Kidney (tissue), 14 donors: ENCODE results near the gene POLD3. TPM values are rescaled to one million over a fixed set of nuclear protein-coding genes. Genes with fewer than 3 reads are reported as not detected.

Experiments
- DNase-seq, 5 donors: peaks; one replicate each; pipeline ENCODE4 v3.0.0-alpha.2; 2013 to 2020
- FAIRE-seq: peaks from 2 replicates; lab custom pipeline; 2012; peaks lifted over from hg19 to GRCh38; lab: Jason Lieb, UNC
- H3K27ac ChIP-seq, 2 donors: one replicate each; pipeline ENCODE4 v1.7.0; 2013; ENCODE audit warnings: low read depth in 2 of 2, low read length in 2 of 2, inconsistent platforms in 1 of 2
- H3K27me3 ChIP-seq: one replicate; pipeline ENCODE4 v1.7.1; 2013; ENCODE audit warnings: low read length, inconsistent platforms; ENCODE audit not compliant: control insufficient read depth, insufficient read depth
- H3K36me3 ChIP-seq, 3 donors: one replicate each; pipeline versions ENCODE4 v1.7.0 to v1.7.1; 2013; ENCODE audit warnings: low read length in 3 of 3, control low read depth in 1 of 3, inconsistent platforms in 1 of 3; ENCODE audit not compliant: insufficient read depth in 3 of 3, control insufficient read depth in 2 of 3
- H3K4me1 ChIP-seq, 3 donors: one replicate each; pipeline versions ENCODE4 v1.7.0 to v1.7.1; 2013; ENCODE audit warnings: low read length in 3 of 3, inconsistent platforms in 1 of 3, low read depth in 1 of 3; ENCODE audit not compliant: control insufficient read depth in 2 of 3, insufficient read depth in 2 of 3
- H3K4me3 ChIP-seq, 3 donors: one replicate each; pipeline versions ENCODE4 v1.7.0 to v1.8.1; 2013; ENCODE audit warnings: low read length in 3 of 3, control low read depth in 1 of 3, inconsistent platforms in 1 of 3
- H3K9ac ChIP-seq, 3 donors: one replicate each; pipeline versions ENCODE4 v1.7.0 to v1.7.1; 2013; ENCODE audit warnings: low read length in 3 of 3, control low read depth in 1 of 3, inconsistent platforms in 1 of 3
- H3K9me3 ChIP-seq, 3 donors: one replicate each; pipeline versions ENCODE4 v1.7.0 to v1.7.1; 2013; ENCODE audit warnings: low read length in 3 of 3, control low read depth in 1 of 3, inconsistent platforms in 1 of 3; ENCODE audit not compliant: control insufficient read depth in 2 of 3, insufficient read depth in 1 of 3
- CTCF ChIP-seq: IDR thresholded peaks from 3 replicates; pipeline ENCODE4 v1.5.1; 2012; ENCODE audit warnings: mild to moderate bottlenecking, moderate library complexity, borderline replicate concordance; ENCODE audit not compliant: insufficient read depth; ENCODE audit errors: extremely low read depth
- intact Hi-C: fragments of 100-400 bp; cut with DNase I; formaldehyde crosslinking; loops from one replicate; pipeline ENCODE4 v1.11.1; 2022
- polyA plus RNA-seq: library from polyadenylated mRNA; stranded (reverse); fragments of 350-450 nt; fragmentation: Illumina TruSeq; extraction: RNeasy Lipid Tissue Mini Kit (QIAGEN cat#74804); gene quantifications from one replicate; pipeline ENCODE4 v1.2.3, GENCODE V29; 2014; ENCODE audit warnings: low read depth, low replicate concordance; ENCODE audit not compliant: insufficient read depth
- total RNA-seq: library from RNA; stranded (reverse); fragmentation: NEBNext Ultra II Directional; extraction: Animal tissue kit (Norgen Biotek cat#: 25700); gene quantifications from one replicate; pipeline ENCODE4 v1.2.1, GENCODE V29; 2021
- donor health status: control.
- donor health status: control.
- donor health status: control.
- donor health status: control.
- donor health status: control.
- donor health status: DM: yes; HTN: yes; CAD: no.
- donor health status: Normal renal cell carcinoma (clear cell type).

The POLD3 gene
- total and polyA plus RNA-seq, 2 donors from 2014 or later, result 12.8 to 22.3 TPM

- no peaks in the 10 kb centered on the region for H3K4me1 ChIP-seq
- TF ChIP-seq CTCF, result no peak
- intact Hi-C loops, result no loop called here
- FAIRE-seq (no peak), DNase-seq (no peak)
- no peak overlapping the region for H3K27ac ChIP-seq
- peaks cover 0 to 11% (median 6%) of the 10 kb centered on the region in 3 donors for H3K36me3 ChIP-seq
- H3K4me3 ChIP-seq, result no peak overlapping the region
- no peak overlapping the region for H3K9ac ChIP-seq
- no peaks in the 10 kb centered on the region for H3K27me3 ChIP-seq
- no peaks in the 10 kb centered on the region for H3K9me3 ChIP-seq
Observed at GRCh38 chr11:74626604-74627003, 34.2 kb downstream of the POLD3 start.

GRCh38 chr11:74627381-74627780, 35.0 kb downstream of the POLD3 start:
- Histone ChIP-seq H3K4me1 (no peaks in the 10 kb centered on the region), H3K9me3 (no peaks in the 10 kb centered on the region), H3K27me3 (no peaks in the 10 kb centered on the region), H3K27ac (no peak overlapping the region), H3K36me3 (peaks cover 0 to 11% (median 6%) of the 10 kb centered on the region in 3 donors), H3K9ac (no peak overlapping the region), H3K4me3 (no peak overlapping the region)
- intact Hi-C loops, result no loop called here
- no peak for TF ChIP-seq CTCF
- no peak for FAIRE-seq
- DNase-seq, result no peak

GRCh38 chr11:74630043-74630442, 37.7 kb downstream of the POLD3 start:
- peaks cover 0 to 14% (median 9%) of the 10 kb centered on the region in 3 donors for H3K36me3 ChIP-seq
- no peak overlapping the region for H3K9ac ChIP-seq
- FAIRE-seq (no peak), DNase-seq (no peak)
- no peaks in the 10 kb centered on the region for H3K4me1 ChIP-seq
- no peaks in the 10 kb centered on the region for H3K9me3 ChIP-seq
- H3K27ac ChIP-seq, result no peak overlapping the region
- H3K4me3 ChIP-seq, result no peak overlapping the region
- no peak for TF ChIP-seq CTCF
- H3K27me3 ChIP-seq, result no peaks in the 10 kb centered on the region
- intact Hi-C loops, result no loop called here
